CD14-positive monocyte (primary cell): ENCODE data around the gene SYNDIG1. TPM values are rescaled to one million over a fixed set of nuclear protein-coding genes. Genes with fewer than 3 reads are reported as not detected.

Experiments used
- DNase-seq, 3 donors: peaks; one replicate each; pipeline ENCODE4 v3.0.0-alpha.2; 2011 to 2022
- H2AFZ ChIP-seq: 2 replicates; pipeline ENCODE4 v1.6.0; 2012; ENCODE audit warnings: mild to moderate bottlenecking, low read depth, low read length, inconsistent platforms; ENCODE audit not compliant: insufficient read depth, poor library complexity, severe bottlenecking
- H3K27ac ChIP-seq, 2 donors: 1 replicate in 1 of 2; 2 replicates in 1 of 2; pipeline ENCODE4 v1.5.1; 2012 to 2013; ENCODE audit warnings: low read length in 2 of 2, control low read depth in 1 of 2, inconsistent platforms in 1 of 2, low read depth in 1 of 2, mild to moderate bottlenecking in 1 of 2
- H3K27me3 ChIP-seq, 2 donors: one replicate each; pipeline versions ENCODE4 v1.6.0 to v1.6.1; 2011 to 2013; ENCODE audit warnings: low read length in 2 of 2; ENCODE audit not compliant: control insufficient read depth in 2 of 2, insufficient read depth in 2 of 2
- H3K36me3 ChIP-seq, 2 donors: replicated peaks in 1 of 2; 1 replicate in 1 of 2; 2 replicates in 1 of 2; pipeline versions ENCODE4 v1.5.1 to v1.6.1; 2012 to 2013; ENCODE audit warnings: low read length in 2 of 2, control low read depth in 1 of 2, inconsistent platforms in 1 of 2, mild to moderate bottlenecking in 1 of 2; ENCODE audit not compliant: insufficient read depth in 2 of 2, control insufficient read depth in 1 of 2
- H3K4me1 ChIP-seq, 2 donors: 1 replicate in 1 of 2; 2 replicates in 1 of 2; pipeline versions ENCODE4 v1.5.1 to v1.6.1; 2012 to 2013; ENCODE audit warnings: low read length in 2 of 2, control low read depth in 1 of 2, inconsistent platforms in 1 of 2, mild to moderate bottlenecking in 1 of 2, moderate library complexity in 1 of 2; ENCODE audit not compliant: insufficient read depth in 2 of 2, control insufficient read depth in 1 of 2
- H3K4me2 ChIP-seq: replicated peaks from 2 replicates; pipeline ENCODE3; 2012; ENCODE audit warnings: low read length, moderate library complexity, mild to moderate bottlenecking; ENCODE audit not compliant: poor library complexity, severe bottlenecking; ENCODE audit errors: extremely low read depth
- H3K4me3 ChIP-seq, 3 experiments: fragments of 200-600 bp in 1 of 3; sonication (generic) in 1 of 3; replicated peaks in 1 of 3; 1 replicate in 2 of 3; 2 replicates in 1 of 3; pipeline ENCODE4 v1.5.1; 2011 to 2013; ENCODE audit warnings: low read length in 3 of 3, mild to moderate bottlenecking in 3 of 3, control low read depth in 2 of 3, low read depth in 2 of 3, inconsistent platforms in 1 of 3, moderate library complexity in 1 of 3
- H3K79me2 ChIP-seq: 2 replicates; pipeline ENCODE4 v1.6.0; 2012; ENCODE audit warnings: mild to moderate bottlenecking, control low read depth, inconsistent platforms, low read length, moderate library complexity; ENCODE audit not compliant: insufficient read depth
- H3K9ac ChIP-seq: 2 replicates; pipeline ENCODE4 v1.6.0; 2017; ENCODE audit warnings: low read length, mild to moderate bottlenecking; ENCODE audit not compliant: insufficient read depth, poor library complexity, severe bottlenecking
- H3K9me3 ChIP-seq, 2 donors: replicated peaks in 1 of 2; 1 replicate in 1 of 2; 2 replicates in 1 of 2; pipeline versions ENCODE4 v1.5.1 to v1.6.1; 2012 to 2013; ENCODE audit warnings: low read length in 2 of 2, control low read depth in 1 of 2; ENCODE audit not compliant: control insufficient read depth in 1 of 2, insufficient read depth in 1 of 2
- H4K20me1 ChIP-seq: 2 replicates; pipeline ENCODE4 v1.6.0; 2012; ENCODE audit warnings: mild to moderate bottlenecking, low read length, control low read depth, moderate library complexity; ENCODE audit not compliant: insufficient read depth
- H3K27ac Mint-ChIP-seq, 7 donors: one replicate each; pipeline ENCODE4 v1.8.0; 2020; ENCODE audit warnings: mild to moderate bottlenecking in 7 of 7, mixed read lengths in 7 of 7, moderate library complexity in 6 of 7, inconsistent platforms in 2 of 7
- H3K27me3 Mint-ChIP-seq, 3 donors: one replicate each; pipeline ENCODE4 v1.8.0; 2021 to 2022; ENCODE audit warnings: low read depth in 3 of 3, mild to moderate bottlenecking in 3 of 3, mixed read lengths in 3 of 3, moderate library complexity in 3 of 3, inconsistent platforms in 1 of 3
- H3K36me3 Mint-ChIP-seq, 2 donors: one replicate each; pipeline ENCODE4 v1.8.0; 2020; ENCODE audit warnings: mixed read lengths in 2 of 2, inconsistent platforms in 1 of 2, mild to moderate bottlenecking in 1 of 2
- H3K4me1 Mint-ChIP-seq: one replicate; pipeline ENCODE4 v1.8.0; 2020; ENCODE audit warnings: mild to moderate bottlenecking, mixed read lengths
- H3K4me3 Mint-ChIP-seq, 2 donors: one replicate each; pipeline ENCODE4 v1.8.0; 2020; ENCODE audit warnings: mild to moderate bottlenecking in 2 of 2, mixed read lengths in 2 of 2, moderate library complexity in 1 of 2
- H3K9me3 Mint-ChIP-seq, 7 donors: one replicate each; pipeline ENCODE4 v1.8.0; 2020 to 2022; ENCODE audit warnings: mixed read lengths in 7 of 7, mild to moderate bottlenecking in 6 of 7, moderate library complexity in 6 of 7, inconsistent platforms in 2 of 7
- WGBS: methylation state at CpG from one replicate; pipeline ENCODE4 v1.1.5; 2013; ENCODE audit warnings: missing lambda C conversion rate; ENCODE audit not compliant: insufficient coverage; 5-methylcytosine and 5-hydroxymethylcytosine counted together
- intact Hi-C, 2 donors: fragments of 100-400 bp; cut with micrococcal nuclease; formaldehyde crosslinking; loops; one replicate each; pipeline versions ENCODE4 v1.15.0 to v1.15.1; 2023
- polyA plus RNA-seq, 3 donors: library from polyadenylated mRNA; depleted of rRNA in 1 of 3; unstranded in 2 of 3; stranded (reverse) in 1 of 3; fragments of 300-500 nt in 2 of 3; fragments of >200 nt in 1 of 3; fragmentation: Illumina TruSeq in 2 of 3; gene quantifications; 1 replicate in 2 of 3; 2 replicates in 1 of 3; pipeline ENCODE4 v1.2.3, GENCODE V29; 2012 to 2021
- TF ChIP-seq, protein P1 (sequence below): fragments of 200-600 bp; IDR thresholded peaks from one replicate; pipeline ENCODE4 v1.8.0; 2022; ENCODE audit warnings: antibody characterized with exemption, mild to moderate bottlenecking

Gene SYNDIG1
- polyA plus RNA-seq, 3 donors = not detected

DNA sequence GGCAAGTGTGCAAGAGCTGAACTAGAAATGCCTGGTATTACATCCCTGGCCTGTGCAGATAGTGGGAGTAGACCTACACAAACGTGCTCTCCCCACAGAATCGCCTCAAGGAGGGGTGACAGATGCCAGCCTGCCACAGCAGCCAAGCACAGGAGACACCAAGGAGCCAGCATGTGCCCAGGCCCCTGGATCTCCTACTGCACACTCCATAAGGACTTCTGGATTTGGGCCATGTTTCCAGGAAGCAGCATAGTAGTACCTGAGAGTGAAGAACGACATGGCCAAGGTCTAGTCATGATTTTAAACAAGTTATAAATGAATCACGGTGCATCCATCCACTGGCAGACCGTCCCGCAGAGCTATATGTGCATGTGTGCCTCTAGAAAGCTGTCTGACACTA, 232.2 kb downstream of the SYNDIG1 start:
- peaks cover 0 to 2% (median 2%) of the 10 kb centered on the region in 3 donors for H3K27me3 Mint-ChIP-seq
- no peak overlapping the region for H3K27ac Mint-ChIP-seq
- H3K4me2 ChIP-seq = no peak overlapping the region
- no peaks in the 10 kb centered on the region for H3K36me3 Mint-ChIP-seq
- no peak overlapping the region for H3K4me3 ChIP-seq
- no peaks in the 10 kb centered on the region for H4K20me1 ChIP-seq
- no peak overlapping the region for H2AFZ ChIP-seq
- no peaks in the 10 kb centered on the region for H3K4me1 ChIP-seq
- TF ChIP-seq, protein P1, sequence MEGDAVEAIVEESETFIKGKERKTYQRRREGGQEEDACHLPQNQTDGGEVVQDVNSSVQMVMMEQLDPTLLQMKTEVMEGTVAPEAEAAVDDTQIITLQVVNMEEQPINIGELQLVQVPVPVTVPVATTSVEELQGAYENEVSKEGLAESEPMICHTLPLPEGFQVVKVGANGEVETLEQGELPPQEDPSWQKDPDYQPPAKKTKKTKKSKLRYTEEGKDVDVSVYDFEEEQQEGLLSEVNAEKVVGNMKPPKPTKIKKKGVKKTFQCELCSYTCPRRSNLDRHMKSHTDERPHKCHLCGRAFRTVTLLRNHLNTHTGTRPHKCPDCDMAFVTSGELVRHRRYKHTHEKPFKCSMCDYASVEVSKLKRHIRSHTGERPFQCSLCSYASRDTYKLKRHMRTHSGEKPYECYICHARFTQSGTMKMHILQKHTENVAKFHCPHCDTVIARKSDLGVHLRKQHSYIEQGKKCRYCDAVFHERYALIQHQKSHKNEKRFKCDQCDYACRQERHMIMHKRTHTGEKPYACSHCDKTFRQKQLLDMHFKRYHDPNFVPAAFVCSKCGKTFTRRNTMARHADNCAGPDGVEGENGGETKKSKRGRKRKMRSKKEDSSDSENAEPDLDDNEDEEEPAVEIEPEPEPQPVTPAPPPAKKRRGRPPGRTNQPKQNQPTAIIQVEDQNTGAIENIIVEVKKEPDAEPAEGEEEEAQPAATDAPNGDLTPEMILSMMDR = no peak
- no peak overlapping the region for H3K27ac ChIP-seq
- no peaks in the 10 kb centered on the region for H3K36me3 ChIP-seq
- no peak overlapping the region for H3K9ac ChIP-seq
- H3K9me3 ChIP-seq = no peaks in the 10 kb centered on the region
- no peak for DNase-seq
- intact Hi-C loops = no loop called here
- no peaks in the 10 kb centered on the region for H3K4me1 Mint-ChIP-seq
- peaks cover 0 to 3% (median 0%) of the 10 kb centered on the region in 7 donors for H3K9me3 Mint-ChIP-seq
- no peaks in the 10 kb centered on the region for H3K79me2 ChIP-seq
- WGBS = 66% methylated on average over 3 of the region's 6 CpGs
- H3K4me3 Mint-ChIP-seq = no peak overlapping the region
- H3K27me3 ChIP-seq = no peaks in the 10 kb centered on the region

DNA sequence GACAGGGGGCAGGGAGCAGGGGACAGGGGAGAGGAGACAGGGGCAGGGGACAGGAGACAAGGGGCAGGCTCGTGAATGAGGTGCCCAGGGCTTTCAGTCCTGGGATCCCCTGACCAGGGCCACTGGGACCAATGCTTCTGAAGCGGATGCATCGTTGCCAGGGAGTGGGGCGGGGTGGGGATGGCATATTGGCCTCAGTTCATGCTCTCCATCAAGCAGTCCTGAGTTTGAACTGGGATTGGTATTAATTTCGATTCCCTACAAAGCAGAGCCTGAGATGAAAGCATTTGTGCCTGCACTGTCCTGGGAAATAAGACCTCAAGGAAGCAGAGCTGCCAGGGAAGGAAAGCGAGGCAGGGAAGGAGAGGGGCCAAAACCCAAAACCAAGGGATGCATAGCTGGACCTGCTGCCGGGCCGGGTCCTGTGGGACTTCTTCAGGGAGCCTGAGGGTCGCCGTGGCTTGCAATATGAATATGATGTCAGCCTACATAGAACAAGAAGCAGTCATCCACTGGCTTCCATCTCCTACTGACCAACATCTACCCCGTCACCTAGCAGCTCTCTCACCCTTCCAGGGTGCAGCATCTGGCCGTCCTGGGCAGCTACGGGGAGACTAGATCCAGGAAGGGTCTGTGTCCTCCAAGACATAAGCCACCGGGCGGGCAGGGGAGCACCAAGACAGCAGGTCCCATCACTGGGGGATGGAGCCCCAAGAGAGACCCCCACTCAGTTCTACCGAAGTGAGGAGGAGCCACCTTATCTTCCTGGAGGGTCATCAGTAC, 233.3 kb downstream of the SYNDIG1 start:
- no peaks in the 10 kb centered on the region for H3K4me1 ChIP-seq
- H3K4me2 ChIP-seq = no peak overlapping the region
- H3K36me3 ChIP-seq = no peaks in the 10 kb centered on the region
- Mint-ChIP-seq H3K9me3 (no peaks in the 10 kb centered on the region), H3K4me1 (no peaks in the 10 kb centered on the region), H3K27me3 (peaks cover 0 to 2% (median 2%) of the 10 kb centered on the region in 3 donors), H3K4me3 (no peak overlapping the region), H3K27ac (no peak overlapping the region), H3K36me3 (no peaks in the 10 kb centered on the region)
- no peak overlapping the region for H2AFZ ChIP-seq
- H3K27ac ChIP-seq = no peak overlapping the region
- TF ChIP-seq, protein P1 = no peak
- no peaks in the 10 kb centered on the region for H3K27me3 ChIP-seq
- no peaks in the 10 kb centered on the region for H4K20me1 ChIP-seq
- DNase-seq = no peak
- intact Hi-C loops = no loop called here
- no peak overlapping the region for H3K9ac ChIP-seq
- WGBS = 94% methylated on average over 13 of the region's 16 CpGs
- no peak overlapping the region for H3K4me3 ChIP-seq
- no peaks in the 10 kb centered on the region for H3K9me3 ChIP-seq
- no peaks in the 10 kb centered on the region for H3K79me2 ChIP-seq
